GM18505 (cell line): ENCODE measurements around the gene AUTS2.

Experiments
- ATAC-seq: cut with Tn5 transposase; IDR thresholded peaks from one replicate; pipeline ENCODE4 v1.9.1; 2021; ENCODE audit not compliant: unreplicated experiment
- POLR2A ChIP-seq: IDR thresholded peaks from 4 replicates; pipeline ENCODE4 v1.6.1; 2011; ENCODE audit warnings: borderline replicate concordance; ENCODE audit not compliant: insufficient read depth, insufficient read length; ENCODE audit errors: extremely low read depth

Gene AUTS2

GRCh38 chr7:69735582-69735981 lies 137.3 kb downstream of the AUTS2 start:
- TF ChIP-seq POLR2A, result no peak
- no peak for ATAC-seq

GRCh38 chr7:69736126-69736810 lies 138.0 kb downstream of the AUTS2 start:
- no peak for TF ChIP-seq POLR2A
- ATAC-seq, result no peak

GRCh38 chr7:69738396-69738951 lies 140.2 kb downstream of the AUTS2 start:
- no peak for TF ChIP-seq POLR2A
- peak; percentile 68 for ATAC-seq

GRCh38 chr7:69739190-69739589 lies 140.9 kb downstream of the AUTS2 start:
- ATAC-seq, result peak; percentile 55
- no peak for TF ChIP-seq POLR2A

DNA sequence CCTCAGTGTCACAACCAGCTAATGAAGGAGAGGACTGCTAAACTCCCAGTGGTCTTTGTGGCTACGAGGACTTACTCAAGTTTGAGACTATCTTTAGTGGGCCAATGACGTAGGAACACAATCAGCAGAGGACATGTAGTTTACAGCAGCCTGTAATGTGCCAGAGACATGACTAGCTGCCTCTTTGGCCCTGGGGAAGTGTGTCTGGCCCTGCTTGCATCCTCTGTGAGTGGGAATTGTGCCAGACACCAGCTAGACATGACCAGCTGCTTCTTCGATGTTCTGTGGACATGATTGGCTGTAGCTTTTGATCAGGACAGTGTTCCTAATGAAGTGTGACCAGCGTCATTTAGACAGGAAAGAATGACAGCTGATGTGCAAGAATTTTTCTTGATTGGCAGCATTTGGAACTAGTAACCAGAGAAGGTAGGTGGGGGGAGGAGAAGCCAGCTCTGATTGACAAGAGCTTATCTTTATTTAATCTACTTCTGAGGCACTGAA lies 141.7 kb downstream of the AUTS2 start:
- ATAC-seq, result peak; percentile 50
- TF ChIP-seq POLR2A, result no peak

DNA sequence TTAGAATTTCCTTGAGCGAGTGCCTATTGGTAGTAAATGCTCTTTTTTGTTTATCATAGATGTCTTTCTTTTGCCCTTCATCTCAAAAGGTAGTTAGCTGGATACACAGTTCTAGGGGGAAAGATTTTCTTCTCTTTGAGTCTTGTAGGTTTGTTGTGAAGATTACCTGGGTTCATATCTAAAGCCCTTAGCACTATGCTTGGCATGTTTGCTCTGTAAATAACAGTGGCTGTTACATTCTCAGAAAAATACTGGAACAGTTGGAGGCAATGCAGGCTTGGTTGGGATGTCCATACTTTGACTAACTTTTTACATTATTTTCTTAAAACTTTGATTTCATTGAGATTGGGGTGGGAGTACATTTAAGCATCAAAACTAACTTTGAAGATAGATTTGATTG lies 144.0 kb downstream of the AUTS2 start:
- no peak for ATAC-seq
- TF ChIP-seq POLR2A, result no peak

GRCh38 chr7:69743436-69743835 lies 145.2 kb downstream of the AUTS2 start:
- TF ChIP-seq POLR2A, result no peak
- ATAC-seq, result no peak

GRCh38 chr7:69744026-69744425 lies 145.8 kb downstream of the AUTS2 start:
- TF ChIP-seq POLR2A, result no peak
- ATAC-seq, result no peak

DNA sequence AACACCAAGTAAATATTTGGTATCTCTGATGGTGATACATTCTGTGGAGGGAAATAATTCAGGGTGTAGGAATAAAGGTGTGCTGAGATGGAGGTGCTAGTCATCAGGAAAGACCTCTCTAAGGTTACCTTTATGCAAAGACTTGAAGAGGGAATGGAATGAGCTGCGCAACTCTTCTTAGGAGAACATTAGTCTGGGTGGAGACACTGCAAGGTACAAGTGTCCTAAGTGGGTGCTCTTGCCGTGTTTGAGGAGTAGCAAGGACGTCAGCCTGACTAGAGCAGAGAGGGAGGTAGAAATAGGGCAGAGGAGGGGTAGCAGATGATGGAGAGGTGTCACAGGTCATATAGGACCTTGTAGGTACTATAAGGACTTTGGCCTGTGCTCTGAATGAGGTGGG lies 148.1 kb downstream of the AUTS2 start:
- TF ChIP-seq POLR2A, result no peak
- ATAC-seq, result no peak

- ATAC-seq, result no peak
- no peak for TF ChIP-seq POLR2A
Observed at GRCh38 chr7:69747144-69747543, 148.9 kb downstream of the AUTS2 start.

GRCh38 chr7:69748530-69748929 lies 150.3 kb downstream of the AUTS2 start:
- ATAC-seq, result no peak
- TF ChIP-seq POLR2A, result no peak

DNA sequence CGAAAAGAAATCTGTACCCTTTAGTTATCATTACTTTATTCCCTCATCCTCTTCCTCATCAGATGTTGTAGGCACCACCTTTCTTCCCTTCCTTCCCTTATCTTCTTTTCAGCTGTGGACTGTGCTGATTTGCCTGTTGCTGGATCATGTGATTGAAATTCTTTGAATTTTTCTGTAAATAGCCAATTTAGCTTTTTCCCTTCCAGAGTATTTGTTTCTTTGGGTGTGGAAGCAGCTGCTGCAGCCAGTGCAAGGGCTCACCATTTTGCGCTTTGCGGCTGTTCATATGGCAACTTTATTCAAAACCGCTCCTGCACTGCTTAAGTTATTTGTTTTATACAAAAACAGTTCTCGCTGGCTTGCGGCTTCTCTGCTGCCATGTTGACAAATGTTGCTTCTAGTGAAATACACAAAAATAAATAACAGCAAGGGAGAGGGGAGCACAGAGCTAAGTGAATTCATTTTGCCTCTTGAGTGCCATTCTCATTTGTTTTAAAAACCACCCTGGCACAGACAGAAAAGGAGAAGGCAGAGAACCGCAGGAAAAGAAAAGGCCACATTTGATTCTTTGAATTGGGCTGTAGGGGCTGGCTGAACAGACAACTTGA lies 151.2 kb downstream of the AUTS2 start:
- ATAC-seq, result no peak
- TF ChIP-seq POLR2A, result no peak

GRCh38 chr7:69749994-69750393 lies 151.7 kb downstream of the AUTS2 start:
- no peak for ATAC-seq
- TF ChIP-seq POLR2A, result no peak

GRCh38 chr7:69751026-69751425 lies 152.8 kb downstream of the AUTS2 start:
- TF ChIP-seq POLR2A, result no peak
- ATAC-seq, result no peak

- no peak for TF ChIP-seq POLR2A
- ATAC-seq, result no peak
Observed at GRCh38 chr7:69753981-69754380, 155.7 kb downstream of the AUTS2 start.

DNA sequence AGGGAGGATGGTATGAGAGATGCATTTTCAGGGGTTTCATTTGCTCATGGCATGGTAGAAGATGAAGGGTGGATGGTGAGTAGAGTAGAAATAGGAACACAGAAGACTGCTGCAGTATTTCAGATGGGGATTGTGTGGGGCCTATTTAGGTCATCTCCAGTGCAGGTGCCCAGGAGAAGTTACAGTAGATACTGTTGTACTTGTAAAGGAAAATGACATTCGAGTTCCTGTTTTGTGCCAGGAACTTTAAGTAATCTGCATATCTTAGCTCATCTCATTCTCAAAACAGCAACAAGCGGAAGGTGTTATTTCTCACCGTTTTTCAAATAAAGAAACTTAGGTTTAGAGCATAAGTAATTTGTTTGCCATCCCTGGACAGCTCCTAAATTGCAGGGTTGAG lies 156.2 kb downstream of the AUTS2 start:
- ATAC-seq, result no peak

More for the DNA sequence above, 156.2 kb downstream of the AUTS2 start:
- TF ChIP-seq POLR2A, result no peak
